DND-41 (cell line): Measurements from ENCODE around the gene IRS2.

Experiments
- ATAC-seq: fragments of 200-7000 bp; cut with Tn5 transposase; 3 replicates; pipeline ENCODE4 v1.9.1; 2021; ENCODE audit warnings: low read depth; ENCODE audit not compliant: insufficient read depth
- DNase-seq: peaks from one replicate; pipeline ENCODE4 v3.0.0-alpha.2; 2020
- H2AFZ ChIP-seq: 2 replicates; pipeline ENCODE4 v1.6.0; 2012; ENCODE audit warnings: low read depth, low read length
- H3K27ac ChIP-seq: 2 replicates; pipeline ENCODE4 v1.5.1; 2012; ENCODE audit warnings: low read length, inconsistent platforms
- H3K27me3 ChIP-seq: fragments of 200-600 bp; sonication (generic); 2 replicates; pipeline ENCODE4 v1.6.0; 2012; ENCODE audit warnings: low read length, mild to moderate bottlenecking, inconsistent platforms; ENCODE audit not compliant: insufficient read depth, poor library complexity
- H3K36me3 ChIP-seq: 2 replicates; pipeline ENCODE4 v1.5.1; 2012; ENCODE audit warnings: low read length, inconsistent platforms; ENCODE audit not compliant: insufficient read depth
- H3K4me1 ChIP-seq: 2 replicates; pipeline ENCODE4 v1.5.1; 2012; ENCODE audit warnings: mild to moderate bottlenecking, low read length; ENCODE audit not compliant: insufficient read depth
- H3K4me2 ChIP-seq: 2 replicates; pipeline ENCODE4 v1.6.0; 2012; ENCODE audit warnings: mild to moderate bottlenecking, moderate library complexity, low read length, inconsistent platforms; ENCODE audit not compliant: insufficient read depth
- H3K4me3 ChIP-seq, 2 experiments: fragments of 200-600 bp in 1 of 2; shearing (Covaris generic) in 1 of 2; 2 replicates each; pipeline ENCODE4 v1.5.1; 2012 to 2016; ENCODE audit warnings: inconsistent platforms in 2 of 2, low read length in 2 of 2, mild to moderate bottlenecking in 2 of 2, low read depth in 1 of 2, moderate library complexity in 1 of 2
- H3K79me2 ChIP-seq: 2 replicates; pipeline ENCODE4 v1.6.0; 2012; ENCODE audit warnings: low read length, inconsistent platforms; ENCODE audit not compliant: insufficient read depth
- H3K9ac ChIP-seq: 2 replicates; pipeline ENCODE4 v1.6.0; 2012; ENCODE audit warnings: low read depth, mild to moderate bottlenecking, inconsistent platforms, low read length, moderate library complexity
- H3K9me3 ChIP-seq: 2 replicates; pipeline ENCODE4 v1.5.1; 2012; ENCODE audit warnings: low read length, moderate library complexity, mild to moderate bottlenecking, inconsistent platforms; ENCODE audit not compliant: insufficient read depth, severe bottlenecking
- H4K20me1 ChIP-seq: 2 replicates; pipeline ENCODE4 v1.6.0; 2012; ENCODE audit warnings: low read length; ENCODE audit not compliant: insufficient read depth
- CTCF ChIP-seq: IDR thresholded peaks from 2 replicates; pipeline ENCODE4 v1.5.1; 2012; ENCODE audit warnings: borderline replicate concordance, low read length, moderate library complexity, mild to moderate bottlenecking; ENCODE audit not compliant: poor library complexity, severe bottlenecking; ENCODE audit errors: extremely low read depth
- EZH2 ChIP-seq: IDR thresholded peaks from 3 replicates; pipeline ENCODE4 v1.6.1; 2012; ENCODE audit warnings: borderline replicate concordance, low read depth, mild to moderate bottlenecking, moderate library complexity, low read length, inconsistent platforms; ENCODE audit not compliant: severe bottlenecking

IRS2 gene

DNA sequence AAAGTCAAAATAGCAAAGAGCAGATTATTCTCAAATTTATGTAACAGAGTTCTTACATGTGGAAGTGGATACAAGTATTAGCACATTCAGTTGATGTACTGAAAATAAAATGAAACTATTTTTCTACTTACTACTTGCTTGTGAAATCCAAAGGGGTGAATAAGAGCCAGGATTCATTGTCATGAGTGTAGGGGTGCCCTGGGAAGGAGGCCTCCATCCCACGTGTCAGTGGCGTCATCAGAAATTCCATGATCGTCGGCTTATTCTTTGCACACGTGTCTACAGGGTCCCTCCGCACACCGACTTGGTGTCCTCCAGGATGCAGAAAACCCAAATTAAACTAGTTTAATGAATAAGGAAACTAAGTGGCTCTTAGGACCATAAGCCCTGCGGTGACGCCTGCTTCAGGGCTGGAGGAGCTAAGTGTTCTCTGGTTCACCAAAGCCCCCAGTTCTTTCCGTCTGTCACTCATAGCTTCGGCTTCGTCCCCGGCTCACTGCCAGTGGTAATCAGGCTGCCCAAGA is 55.5 kb downstream of the IRS2 start:
- Histone ChIP-seq H3K9me3 (no peaks in the 10 kb centered on the region), H3K4me2 (peak overlapping the region; percentile 66), H3K4me3 (peak overlapping the region; percentile 58 to 73), H3K9ac (peak overlapping the region; percentile 66), H2AFZ (peak overlapping the region; percentile 4; the same call in 1 of the 2 replicates), H3K36me3 (peaks cover 26% of the 10 kb centered on the region), H3K79me2 (peaks cover 60% of the 10 kb centered on the region), H3K27ac (peak overlapping the region; percentile 93), H4K20me1 (peaks cover 22% of the 10 kb centered on the region; the same call in 1 of the 2 replicates), H3K27me3 (no peaks in the 10 kb centered on the region), H3K4me1 (peaks cover 76% of the 10 kb centered on the region)
- DNase-seq: peak; percentile 50
- peak; percentile 4; the same call in 2 of the 3 replicates for ATAC-seq
- no peak for TF ChIP-seq EZH2
- TF ChIP-seq CTCF: no peak

- H3K79me2 ChIP-seq: peaks cover 78% of the 10 kb centered on the region
- H3K36me3 ChIP-seq: peaks cover 44% of the 10 kb centered on the region
- H3K27ac ChIP-seq: peak overlapping the region; percentile 93
- peak overlapping the region; percentile 66 for H3K4me2 ChIP-seq
- peaks cover 40% of the 10 kb centered on the region for H4K20me1 ChIP-seq
- H3K4me3 ChIP-seq: peak overlapping the region; percentile 58 to 73
- ATAC-seq (no peak), DNase-seq (no peak)
- H3K27me3 ChIP-seq: no peaks in the 10 kb centered on the region
- H2AFZ ChIP-seq: peak overlapping the region; percentile 64
- peak overlapping the region; percentile 66 for H3K9ac ChIP-seq
- H3K4me1 ChIP-seq: peaks cover 76% of the 10 kb centered on the region
- H3K9me3 ChIP-seq: no peaks in the 10 kb centered on the region
- no peak for TF ChIP-seq CTCF
- no peak for TF ChIP-seq EZH2
These were observed 57.3 kb downstream of the IRS2 start for GRCh38 chr13:109728791-109729731.

GRCh38 chr13:109728061-109728460 is 58.3 kb downstream of the IRS2 start:
- H4K20me1 ChIP-seq: peaks cover 49% of the 10 kb centered on the region
- no peaks in the 10 kb centered on the region for H3K27me3 ChIP-seq
- H3K79me2 ChIP-seq: peaks cover 88% of the 10 kb centered on the region
- peak overlapping the region; percentile 66 for H3K4me2 ChIP-seq
- TF ChIP-seq EZH2: no peak
- TF ChIP-seq CTCF: no peak
- H3K27ac ChIP-seq: peak overlapping the region; percentile 93
- peak overlapping the region; percentile 66 for H3K9ac ChIP-seq
- DNase-seq (no peak), ATAC-seq (no peak)
- no peak overlapping the region for H2AFZ ChIP-seq
- H3K9me3 ChIP-seq: no peaks in the 10 kb centered on the region
- H3K4me3 ChIP-seq: peak overlapping the region; percentile 58 to 73; a peak in 3 of 4 replicates
- peaks cover 76% of the 10 kb centered on the region for H3K4me1 ChIP-seq
- peaks cover 47% of the 10 kb centered on the region for H3K36me3 ChIP-seq
